IPS DF 6.9 (cell line): Measurements from ENCODE around the gene NBL1.
"Not testable (repeated sequence)": the region's sequence is repeated elsewhere in the genome, so short reads cannot be mapped to it uniquely, and the experiment has no call there.

Source experiments
- DNase-seq: peaks from one replicate; pipeline ENCODE4 v3.0.0-alpha.2; 2013; ENCODE audit warnings: low read depth, low spot score
- H3K27ac ChIP-seq: one replicate; pipeline ENCODE4 v1.5.1; 2013; ENCODE audit warnings: low read length, control low read depth
- H3K27me3 ChIP-seq: 2 replicates; pipeline ENCODE4 v1.6.1; 2013; ENCODE audit warnings: mild to moderate bottlenecking, low read length; ENCODE audit not compliant: control insufficient read depth, insufficient read depth
- H3K36me3 ChIP-seq: 2 replicates; pipeline ENCODE4 v1.6.1; 2013; ENCODE audit warnings: low read length; ENCODE audit not compliant: control insufficient read depth, insufficient read depth
- H3K4me1 ChIP-seq: 2 replicates; pipeline ENCODE4 v1.6.1; 2013; ENCODE audit warnings: low read length; ENCODE audit not compliant: control insufficient read depth, insufficient read depth
- H3K4me3 ChIP-seq: 2 replicates; pipeline ENCODE4 v1.5.1; 2013; ENCODE audit warnings: mild to moderate bottlenecking, low read length
- H3K9me3 ChIP-seq: 2 replicates; pipeline ENCODE4 v1.6.1; 2013; ENCODE audit warnings: low read length, inconsistent platforms; ENCODE audit not compliant: control insufficient read depth, insufficient read depth
- WGBS: extraction: QIAGEN DNeasy Blood & Tissue Kit; methylation state at CpG from one replicate; pipeline ENCODE4 v1.1.7; 2013; ENCODE audit warnings: mixed read lengths, missing lambda C conversion rate; ENCODE audit not compliant: insufficient read length, insufficient coverage; 5-methylcytosine and 5-hydroxymethylcytosine counted together

NBL1 gene

GRCh38 chr1:19635646-19636045 lies 8.5 kb upstream of the NBL1 start:
- no peak for DNase-seq
- Histone ChIP-seq H3K9me3 (no peaks in the 10 kb centered on the region), H3K27me3 (no peaks in the 10 kb centered on the region), H3K36me3 (no peaks in the 10 kb centered on the region), H3K4me3 (no peak overlapping the region), H3K4me1 (peaks cover under 1% of the 10 kb centered on the region; the same call in 1 of the 2 replicates), H3K27ac (no peak overlapping the region)
- WGBS, result no CpG with 5 or more reads among the region's 4 CpGs

GRCh38 chr1:19636065-19636464 lies 8.0 kb upstream of the NBL1 start:
- no CpG with 5 or more reads among the region's 5 CpGs for WGBS
- H3K9me3 ChIP-seq, result no peaks in the 10 kb centered on the region
- no peaks in the 10 kb centered on the region for H3K27me3 ChIP-seq
- DNase-seq, result no peak
- H3K27ac ChIP-seq, result no peak overlapping the region
- H3K4me3 ChIP-seq, result no peak overlapping the region
- H3K4me1 ChIP-seq, result peaks cover 4% of the 10 kb centered on the region; the same call in 1 of the 2 replicates
- no peaks in the 10 kb centered on the region for H3K36me3 ChIP-seq

- H3K4me1 ChIP-seq, H3K4me3 ChIP-seq, H3K27ac ChIP-seq, H3K27me3 ChIP-seq, DNase-seq, H3K9me3 ChIP-seq, H3K36me3 ChIP-seq: not testable (repeated sequence)
- no CpG with 5 or more reads among the region's 10 CpGs for WGBS
Observed at GRCh38 chr1:19636749-19637148, 7.4 kb upstream of the NBL1 start.

- H3K4me1 ChIP-seq, result peaks cover 4% of the 10 kb centered on the region; the same call in 1 of the 2 replicates
- no peaks in the 10 kb centered on the region for H3K36me3 ChIP-seq
- H3K27me3 ChIP-seq, result peaks cover 4% of the 10 kb centered on the region; the same call in 1 of the 2 replicates
- no CpG with 5 or more reads among the region's 10 CpGs for WGBS
- no peak overlapping the region for H3K27ac ChIP-seq
- H3K9me3 ChIP-seq, result no peaks in the 10 kb centered on the region
- H3K4me3 ChIP-seq, result no peak overlapping the region
- DNase-seq, result no peak
Observed at GRCh38 chr1:19637606-19638005, 6.5 kb upstream of the NBL1 start.

- H3K27ac ChIP-seq, H3K4me3 ChIP-seq, H3K36me3 ChIP-seq, H3K4me1 ChIP-seq, H3K9me3 ChIP-seq, DNase-seq: not testable (repeated sequence)
- H3K27me3 ChIP-seq, result peaks cover 14% of the 10 kb centered on the region
- WGBS, result no CpG with 5 or more reads among the region's 10 CpGs
Observed at GRCh38 chr1:19639228-19639627, 4.9 kb upstream of the NBL1 start.

- Histone ChIP-seq H3K4me1 (peaks cover 4% of the 10 kb centered on the region), H3K27ac (no peak overlapping the region), H3K4me3 (no peak overlapping the region), H3K36me3 (no peaks in the 10 kb centered on the region), H3K27me3 (peaks cover 14% of the 10 kb centered on the region), H3K9me3 (no peaks in the 10 kb centered on the region)
- no peak for DNase-seq
- no CpG with 5 or more reads among the region's 3 CpGs for WGBS
Observed at GRCh38 chr1:19639999-19640362, 4.1 kb upstream of the NBL1 start.

- DNase-seq, result no peak
- Histone ChIP-seq H3K4me3 (no peak overlapping the region), H3K27me3 (peaks cover 14% of the 10 kb centered on the region), H3K4me1 (peaks cover 4% of the 10 kb centered on the region), H3K27ac (no peak overlapping the region), H3K36me3 (no peaks in the 10 kb centered on the region), H3K9me3 (no peaks in the 10 kb centered on the region)
- WGBS, result no CpG with 5 or more reads among the region's 14 CpGs
Observed at GRCh38 chr1:19640363-19641316, 3.5 kb upstream of the NBL1 start.

- WGBS, result no CpG with 5 or more reads among the region's 7 CpGs
- Histone ChIP-seq H3K4me1 (peaks cover 4% of the 10 kb centered on the region), H3K27ac (no peak overlapping the region), H3K9me3 (no peaks in the 10 kb centered on the region), H3K27me3 (peaks cover 14% of the 10 kb centered on the region), H3K36me3 (no peaks in the 10 kb centered on the region), H3K4me3 (no peak overlapping the region)
- DNase-seq, result no peak
Observed at GRCh38 chr1:19643121-19643520, 990 bp upstream of the NBL1 start.

- peaks cover 4% of the 10 kb centered on the region for H3K4me1 ChIP-seq
- no peaks in the 10 kb centered on the region for H3K9me3 ChIP-seq
- H3K27me3 ChIP-seq, result peaks cover 14% of the 10 kb centered on the region
- no peak overlapping the region for H3K27ac ChIP-seq
- DNase-seq, result no peak
- H3K36me3 ChIP-seq, result no peaks in the 10 kb centered on the region
- WGBS, result no CpG with 5 or more reads among the region's 51 CpGs
- peak overlapping the region; percentile 39; the same call in 1 of the 2 replicates for H3K4me3 ChIP-seq
Observed at GRCh38 chr1:19644395-19644680, 227 bp downstream of the NBL1 start.

- Histone ChIP-seq H3K4me1 (peaks cover 4% of the 10 kb centered on the region), H3K27me3 (peaks cover 14% of the 10 kb centered on the region), H3K9me3 (no peaks in the 10 kb centered on the region), H3K36me3 (no peaks in the 10 kb centered on the region), H3K4me3 (peak overlapping the region; percentile 39; the same call in 1 of the 2 replicates), H3K27ac (no peak overlapping the region)
- DNase-seq, result no peak
- WGBS, result no CpG with 5 or more reads among the region's 71 CpGs
Observed at GRCh38 chr1:19644681-19645410, 735 bp downstream of the NBL1 start.
